GM20000 (cell line): Measurements from ENCODE around the gene ERICH2.
"Not testable (repeated sequence)": the region's sequence is repeated elsewhere in the genome, so short reads cannot be mapped to it uniquely, and the experiment has no call there.

Experiments
- DNase-seq: peaks from one replicate; pipeline ENCODE4 v3.0.0; 2012; ENCODE audit warnings: low spot score
- TF ChIP-seq, protein P1 (sequence below): IDR thresholded peaks from 2 replicates; pipeline ENCODE4 v1.5.1; 2012; ENCODE audit warnings: mild to moderate bottlenecking, control low read depth; ENCODE audit errors: extremely low read depth, missing control alignments

Gene ERICH2

DNA sequence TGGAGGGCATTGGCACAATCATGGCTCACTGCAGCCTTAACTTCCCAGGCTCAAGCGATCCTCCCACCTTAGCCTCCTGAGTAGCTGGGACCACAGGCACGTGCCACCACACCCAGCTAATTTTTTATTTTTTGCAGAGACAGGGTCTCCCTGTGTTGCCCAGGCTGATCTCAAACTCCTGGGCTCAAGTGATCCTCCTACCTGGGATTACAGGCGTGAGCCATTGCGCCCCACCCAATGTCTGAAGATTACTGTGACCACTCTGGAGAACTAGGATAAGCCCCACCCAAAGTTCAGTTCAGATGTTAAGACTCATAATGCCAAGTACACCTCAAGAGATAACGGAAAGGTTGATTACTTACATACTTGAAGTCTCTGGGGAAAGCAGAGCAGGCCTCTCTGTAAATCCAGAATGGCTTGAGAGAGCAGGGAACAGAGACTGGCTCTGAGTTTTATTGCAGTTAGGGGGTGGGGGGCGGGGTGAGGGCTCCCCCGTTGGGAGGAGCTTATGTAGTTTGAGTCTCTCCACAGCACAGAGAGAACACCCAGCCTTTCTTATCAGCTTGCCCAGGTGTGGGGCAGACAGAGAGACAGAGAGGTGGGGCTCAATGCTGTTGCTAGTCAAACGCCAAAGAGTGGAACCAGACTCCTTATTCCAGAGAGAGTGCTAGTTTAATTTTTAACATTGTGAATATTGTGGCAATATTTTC lies 26.5 kb upstream of the ERICH2 start:
- DNase-seq, result no peak
- TF ChIP-seq, protein P1, sequence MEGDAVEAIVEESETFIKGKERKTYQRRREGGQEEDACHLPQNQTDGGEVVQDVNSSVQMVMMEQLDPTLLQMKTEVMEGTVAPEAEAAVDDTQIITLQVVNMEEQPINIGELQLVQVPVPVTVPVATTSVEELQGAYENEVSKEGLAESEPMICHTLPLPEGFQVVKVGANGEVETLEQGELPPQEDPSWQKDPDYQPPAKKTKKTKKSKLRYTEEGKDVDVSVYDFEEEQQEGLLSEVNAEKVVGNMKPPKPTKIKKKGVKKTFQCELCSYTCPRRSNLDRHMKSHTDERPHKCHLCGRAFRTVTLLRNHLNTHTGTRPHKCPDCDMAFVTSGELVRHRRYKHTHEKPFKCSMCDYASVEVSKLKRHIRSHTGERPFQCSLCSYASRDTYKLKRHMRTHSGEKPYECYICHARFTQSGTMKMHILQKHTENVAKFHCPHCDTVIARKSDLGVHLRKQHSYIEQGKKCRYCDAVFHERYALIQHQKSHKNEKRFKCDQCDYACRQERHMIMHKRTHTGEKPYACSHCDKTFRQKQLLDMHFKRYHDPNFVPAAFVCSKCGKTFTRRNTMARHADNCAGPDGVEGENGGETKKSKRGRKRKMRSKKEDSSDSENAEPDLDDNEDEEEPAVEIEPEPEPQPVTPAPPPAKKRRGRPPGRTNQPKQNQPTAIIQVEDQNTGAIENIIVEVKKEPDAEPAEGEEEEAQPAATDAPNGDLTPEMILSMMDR, result no peak

- TF ChIP-seq, protein P1, result no peak
- DNase-seq, result no peak
Measured at GRCh38 chr2:170744248-170745002, 25.8 kb upstream of the ERICH2 start.

DNA sequence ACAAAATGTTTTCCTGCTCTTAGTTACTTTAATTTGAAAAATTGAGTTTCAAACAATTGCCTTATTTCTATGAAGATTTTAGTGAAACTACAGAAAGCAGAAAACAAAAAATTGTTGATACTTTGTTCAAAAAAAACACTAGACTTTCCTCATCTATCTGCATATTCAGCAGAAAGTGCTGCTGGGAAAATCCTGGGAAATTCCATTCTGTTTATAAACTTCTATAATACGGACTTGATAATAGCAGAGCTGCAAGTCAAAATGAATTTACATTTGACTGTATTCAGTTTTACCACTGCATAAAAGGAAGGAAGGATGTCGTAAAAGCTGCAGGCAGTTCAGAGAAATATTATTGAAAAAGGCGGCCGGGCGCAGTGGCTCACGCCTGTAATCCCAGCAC lies 24.9 kb upstream of the ERICH2 start:
- TF ChIP-seq, protein P1, result no peak
- DNase-seq, result no peak

DNA sequence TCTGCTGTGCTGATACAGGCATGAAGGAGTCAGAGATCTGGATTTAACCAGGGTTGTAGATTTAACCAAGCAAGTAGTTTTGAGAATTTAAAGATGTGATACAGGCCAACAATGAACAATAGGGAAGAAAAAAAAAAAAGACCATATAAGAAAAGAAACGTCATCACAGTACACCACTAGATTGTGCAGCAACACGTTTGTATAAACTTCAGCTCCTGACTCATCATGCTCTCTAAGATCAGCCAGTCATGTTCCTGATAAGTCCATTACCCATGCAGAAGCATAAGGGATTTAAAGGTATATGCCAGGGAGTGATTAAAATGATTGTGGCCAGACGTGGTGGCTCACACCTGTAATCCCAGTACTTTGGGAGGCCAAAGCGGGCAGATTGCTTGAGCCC lies 22.3 kb upstream of the ERICH2 start:
- TF ChIP-seq, protein P1, result no peak
- no peak for DNase-seq

- DNase-seq, result not testable (repeated sequence)
Measured at GRCh38 chr2:170751555-170751954, 18.6 kb upstream of the ERICH2 start.

- DNase-seq, result no peak
- TF ChIP-seq, protein P1, result no peak
Measured at GRCh38 chr2:170761572-170761971, 8.6 kb upstream of the ERICH2 start.

- TF ChIP-seq, protein P1, result no peak
- DNase-seq, result no peak
Measured at GRCh38 chr2:170762760-170763159, 7.4 kb upstream of the ERICH2 start.
